ENCODE measurements around the gene RNF25. TPM values are rescaled to one million over a fixed set of nuclear protein-coding genes. Genes with fewer than 3 reads are reported as not detected.

Gene RNF25
- total and polyA plus RNA-seq, 2 experiments from 2014 or later: 18.3 to 22.2 TPM

DNA sequence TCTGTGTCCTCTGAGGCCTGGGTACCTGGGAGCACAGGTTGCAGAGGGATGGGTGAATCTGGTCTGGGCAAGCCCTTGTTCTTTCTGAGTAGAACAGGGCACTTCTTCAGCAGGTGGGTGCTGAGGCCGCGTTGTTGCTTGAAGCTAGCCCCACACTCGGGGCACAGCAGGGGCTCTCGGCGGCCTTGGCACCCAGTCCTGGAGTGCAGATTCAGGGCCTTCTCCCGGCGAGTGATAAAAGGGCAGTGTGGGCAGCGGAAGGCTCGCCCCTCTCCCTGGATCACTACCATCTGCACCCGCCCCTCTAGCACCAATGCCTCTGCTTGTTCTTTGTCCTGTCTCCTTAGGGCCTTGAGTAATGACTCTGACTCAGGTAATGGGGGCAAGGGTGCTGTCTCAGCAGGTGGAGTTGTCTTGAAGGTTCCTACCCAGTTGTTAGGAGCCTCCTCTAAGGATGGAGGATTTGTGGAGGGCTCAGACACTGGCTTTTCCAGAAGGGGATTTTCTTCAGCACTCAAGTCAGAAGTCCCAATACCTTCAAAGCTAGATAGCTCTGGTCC is 28.0 kb downstream of the RNF25 start:
- no peak for TF ChIP-seq ZNF462 (CRISPR knock-in tag; IDR thresholded peaks at IDR 0.05)
- TF ChIP-seq, protein P1, sequence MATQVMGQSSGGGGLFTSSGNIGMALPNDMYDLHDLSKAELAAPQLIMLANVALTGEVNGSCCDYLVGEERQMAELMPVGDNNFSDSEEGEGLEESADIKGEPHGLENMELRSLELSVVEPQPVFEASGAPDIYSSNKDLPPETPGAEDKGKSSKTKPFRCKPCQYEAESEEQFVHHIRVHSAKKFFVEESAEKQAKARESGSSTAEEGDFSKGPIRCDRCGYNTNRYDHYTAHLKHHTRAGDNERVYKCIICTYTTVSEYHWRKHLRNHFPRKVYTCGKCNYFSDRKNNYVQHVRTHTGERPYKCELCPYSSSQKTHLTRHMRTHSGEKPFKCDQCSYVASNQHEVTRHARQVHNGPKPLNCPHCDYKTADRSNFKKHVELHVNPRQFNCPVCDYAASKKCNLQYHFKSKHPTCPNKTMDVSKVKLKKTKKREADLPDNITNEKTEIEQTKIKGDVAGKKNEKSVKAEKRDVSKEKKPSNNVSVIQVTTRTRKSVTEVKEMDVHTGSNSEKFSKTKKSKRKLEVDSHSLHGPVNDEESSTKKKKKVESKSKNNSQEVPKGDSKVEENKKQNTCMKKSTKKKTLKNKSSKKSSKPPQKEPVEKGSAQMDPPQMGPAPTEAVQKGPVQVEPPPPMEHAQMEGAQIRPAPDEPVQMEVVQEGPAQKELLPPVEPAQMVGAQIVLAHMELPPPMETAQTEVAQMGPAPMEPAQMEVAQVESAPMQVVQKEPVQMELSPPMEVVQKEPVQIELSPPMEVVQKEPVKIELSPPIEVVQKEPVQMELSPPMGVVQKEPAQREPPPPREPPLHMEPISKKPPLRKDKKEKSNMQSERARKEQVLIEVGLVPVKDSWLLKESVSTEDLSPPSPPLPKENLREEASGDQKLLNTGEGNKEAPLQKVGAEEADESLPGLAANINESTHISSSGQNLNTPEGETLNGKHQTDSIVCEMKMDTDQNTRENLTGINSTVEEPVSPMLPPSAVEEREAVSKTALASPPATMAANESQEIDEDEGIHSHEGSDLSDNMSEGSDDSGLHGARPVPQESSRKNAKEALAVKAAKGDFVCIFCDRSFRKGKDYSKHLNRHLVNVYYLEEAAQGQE (IDR thresholded peaks at IDR 0.05; ENCODE audit: unreplicated experiment): no peak
- TF ChIP-seq ZNF114 (CRISPR knock-in tag; IDR thresholded peaks at IDR 0.05): no peak
- TF ChIP-seq, protein P2, sequence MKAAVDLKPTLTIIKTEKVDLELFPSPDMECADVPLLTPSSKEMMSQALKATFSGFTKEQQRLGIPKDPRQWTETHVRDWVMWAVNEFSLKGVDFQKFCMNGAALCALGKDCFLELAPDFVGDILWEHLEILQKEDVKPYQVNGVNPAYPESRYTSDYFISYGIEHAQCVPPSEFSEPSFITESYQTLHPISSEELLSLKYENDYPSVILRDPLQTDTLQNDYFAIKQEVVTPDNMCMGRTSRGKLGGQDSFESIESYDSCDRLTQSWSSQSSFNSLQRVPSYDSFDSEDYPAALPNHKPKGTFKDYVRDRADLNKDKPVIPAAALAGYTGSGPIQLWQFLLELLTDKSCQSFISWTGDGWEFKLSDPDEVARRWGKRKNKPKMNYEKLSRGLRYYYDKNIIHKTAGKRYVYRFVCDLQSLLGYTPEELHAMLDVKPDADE (IDR thresholded peaks at IDR 0.05): no peak
- TF ChIP-seq CREB1 (CRISPR knock-in tag; IDR thresholded peaks at IDR 0.05; ENCODE audit: low read depth): no peak
- no peak for TF ChIP-seq EZH2phosphoT487 (IDR thresholded peaks at IDR 0.05; ENCODE audit: unreplicated experiment)
- TF ChIP-seq, protein P3, sequence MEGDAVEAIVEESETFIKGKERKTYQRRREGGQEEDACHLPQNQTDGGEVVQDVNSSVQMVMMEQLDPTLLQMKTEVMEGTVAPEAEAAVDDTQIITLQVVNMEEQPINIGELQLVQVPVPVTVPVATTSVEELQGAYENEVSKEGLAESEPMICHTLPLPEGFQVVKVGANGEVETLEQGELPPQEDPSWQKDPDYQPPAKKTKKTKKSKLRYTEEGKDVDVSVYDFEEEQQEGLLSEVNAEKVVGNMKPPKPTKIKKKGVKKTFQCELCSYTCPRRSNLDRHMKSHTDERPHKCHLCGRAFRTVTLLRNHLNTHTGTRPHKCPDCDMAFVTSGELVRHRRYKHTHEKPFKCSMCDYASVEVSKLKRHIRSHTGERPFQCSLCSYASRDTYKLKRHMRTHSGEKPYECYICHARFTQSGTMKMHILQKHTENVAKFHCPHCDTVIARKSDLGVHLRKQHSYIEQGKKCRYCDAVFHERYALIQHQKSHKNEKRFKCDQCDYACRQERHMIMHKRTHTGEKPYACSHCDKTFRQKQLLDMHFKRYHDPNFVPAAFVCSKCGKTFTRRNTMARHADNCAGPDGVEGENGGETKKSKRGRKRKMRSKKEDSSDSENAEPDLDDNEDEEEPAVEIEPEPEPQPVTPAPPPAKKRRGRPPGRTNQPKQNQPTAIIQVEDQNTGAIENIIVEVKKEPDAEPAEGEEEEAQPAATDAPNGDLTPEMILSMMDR (conservative IDR thresholded peaks at IDR 0.05; ENCODE audit: low read depth in 2 of 2): no peak
- no peak for TF ChIP-seq EZH2 (IDR thresholded peaks at IDR 0.05; ENCODE audit: low read depth, unreplicated experiment)
- TF ChIP-seq NANOG (IDR thresholded peaks at IDR 0.05; ENCODE audit: borderline replicate concordance): no peak
- no peak for TF ChIP-seq ZNF331 (CRISPR knock-in tag; IDR thresholded peaks at IDR 0.05; ENCODE audit: low read depth)
- no peak for TF ChIP-seq JUNB (IDR thresholded peaks at IDR 0.05; ENCODE audit: unreplicated experiment)
- TF ChIP-seq STAT1 (IDR thresholded peaks at IDR 0.05; ENCODE audit: unreplicated experiment): no peak
- no peak for TF ChIP-seq POLR2AphosphoS5 (IDR thresholded peaks at IDR 0.05; ENCODE audit: low read depth)
- Mint-ChIP-seq H3K4me1 (no peaks in the 10 kb centered on the region), H3K27ac (no peak overlapping the region), H3K9me3 (no peaks in the 10 kb centered on the region), H3K4me3 (no peak overlapping the region), H3K27me3 (ENCODE audit: insufficient read depth, low read depth, poor library complexity) (peaks cover 3% of the 10 kb centered on the region), H3K36me3 (ENCODE audit: low read depth) (peaks cover 79% of the 10 kb centered on the region)
- Histone ChIP-seq H3K4me2 (no peak overlapping the region), H3F3A (replicated peaks; ENCODE audit: low read depth) (no peaks in the 10 kb centered on the region), H3K36me3 (ENCODE audit: insufficient read depth) (peaks cover 36% of the 10 kb centered on the region), H3K4me3 (no peak overlapping the region), H3K27ac (ENCODE audit: low read depth) (no peak overlapping the region), H4K20me1 (replicated peaks; ENCODE audit: insufficient read depth) (peaks cover 18% of the 10 kb centered on the region), H3K27me3 (ENCODE audit: insufficient read depth) (no peaks in the 10 kb centered on the region), H3K9me2 (ENCODE audit: insufficient read depth) (no peaks in the 10 kb centered on the region), H3K79me2 (replicated peaks; ENCODE audit: insufficient read depth) (0 out of 2 replicates have a peak, but pooled peaks cover 7% of the 10 kb centered on the region), H3K4me1 (ENCODE audit: insufficient read depth) (no peaks in the 10 kb centered on the region), H2AFZ (no peak overlapping the region)
- DNase-seq (ENCODE audit: low spot score) (no peak), ATAC-seq (no peak)

All from GM23338 (cell line).